Measurements from ENCODE around the gene CCHCR1.
"Not testable (repeated sequence)": the region's sequence is repeated elsewhere in the genome, so short reads cannot be mapped to it uniquely, and the experiment has no call there.

The CCHCR1 gene

DNA sequence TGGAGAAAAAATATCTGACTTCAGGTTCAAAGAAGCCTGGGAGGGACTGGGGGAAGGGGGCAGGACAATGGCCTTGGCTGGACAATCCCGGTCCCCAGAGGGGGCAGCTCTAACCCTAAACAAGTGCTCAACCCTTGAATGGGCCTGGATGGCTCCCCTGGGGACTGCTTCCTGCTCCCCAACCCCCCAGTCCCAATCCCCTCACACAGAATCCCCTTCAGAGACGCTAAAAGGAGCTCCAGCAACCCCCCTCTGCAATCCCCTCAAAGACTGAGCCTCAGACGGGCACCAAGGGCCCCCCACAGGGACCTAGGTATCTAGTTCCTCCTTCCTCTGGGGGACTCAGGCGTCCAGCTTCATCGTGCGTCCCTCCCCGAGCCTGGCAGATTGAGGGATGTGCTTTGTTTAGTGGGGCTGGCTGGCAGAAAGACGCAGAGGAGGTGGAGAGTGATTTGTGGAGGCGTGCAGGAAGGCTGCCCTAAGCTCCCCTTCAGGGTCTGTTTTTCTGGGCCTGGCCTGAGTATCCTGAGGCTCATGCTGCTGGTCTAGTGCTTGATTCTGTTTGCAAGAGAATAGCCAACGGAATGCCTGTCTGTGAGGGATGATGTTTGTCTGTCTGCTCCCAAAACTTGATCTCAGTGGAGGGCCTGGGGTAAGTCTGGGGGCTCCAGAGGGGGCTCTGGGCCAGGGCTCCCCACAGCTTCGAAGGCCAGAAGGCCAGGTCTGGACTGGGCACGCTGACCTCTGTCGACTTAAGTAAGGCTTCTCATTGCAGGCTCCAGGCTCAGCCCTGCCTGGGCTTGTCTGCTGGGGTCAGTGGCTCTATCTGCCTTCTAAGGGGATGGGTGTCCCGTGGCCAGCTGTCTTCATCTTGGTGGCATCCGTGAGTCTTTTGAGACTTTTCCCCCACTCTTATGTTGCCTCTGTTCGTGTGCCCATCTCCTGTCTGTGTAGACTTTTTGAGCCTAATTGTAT, 14.6 kb upstream of the CCHCR1 start:
- Histone ChIP-seq H3K9me3 (ENCODE audit: insufficient read depth, low read length) (no peaks in the 10 kb centered on the region), H3K9ac (ENCODE audit: insufficient read length, low read depth) (peak overlapping the region; percentile 80), H3K4me1 (ENCODE audit: insufficient read depth, insufficient read length) (peaks cover 12% of the 10 kb centered on the region), H3K4me3 (ENCODE audit: insufficient read length, low read depth) (peak overlapping the region; percentile 33), H3K36me3 (ENCODE audit: insufficient read depth, insufficient read length, low read length) (peaks cover 21% of the 10 kb centered on the region), H3K27me3 (ENCODE audit: insufficient read depth, insufficient read length) (no peaks in the 10 kb centered on the region)
- TF ChIP-seq ZNF274 (IDR thresholded peaks at IDR 0.05; ENCODE audit: low read depth, low read length) (no peak), YY1 (IDR thresholded peaks at IDR 0.05; ENCODE audit: insufficient read depth, insufficient read length) (no peak), SUZ12 (IDR thresholded peaks at IDR 0.05; ENCODE audit: extremely low read depth, insufficient read depth, insufficient read length) (no peak)
- peak; percentile 96 for DNase-seq (ENCODE audit: low read depth, low spot score)

DNA sequence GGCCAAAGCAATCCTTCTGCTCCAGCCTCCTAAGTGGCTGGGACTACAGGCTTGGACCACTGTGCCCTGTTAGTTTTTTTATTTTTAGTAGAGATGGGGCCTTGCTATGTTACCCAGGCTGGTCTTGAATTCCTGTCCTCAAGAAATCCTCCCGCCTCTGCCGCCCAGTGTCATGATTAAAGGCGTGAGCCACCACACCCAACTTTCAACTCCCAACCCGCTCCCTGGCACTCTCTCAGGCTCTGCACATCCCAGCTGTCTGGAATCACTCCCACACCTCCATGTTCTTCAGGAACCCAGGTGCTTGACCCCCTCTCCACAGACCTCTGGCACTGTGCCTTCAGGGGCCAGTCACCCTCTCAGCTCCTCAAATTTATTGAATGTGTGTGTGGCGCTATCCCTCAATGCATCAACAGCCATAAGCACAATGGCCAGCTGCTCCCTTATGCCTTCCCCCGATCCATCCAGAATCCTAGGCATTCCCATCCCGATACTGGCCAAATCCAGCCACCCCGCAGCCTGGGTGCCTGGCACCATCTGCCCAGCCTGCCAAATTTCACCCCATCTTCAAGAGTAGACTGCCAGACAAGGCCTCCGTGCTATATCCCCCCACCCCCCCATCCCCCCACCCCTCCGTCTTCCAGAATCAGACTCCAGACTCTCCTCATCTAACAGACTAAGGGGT, 13.5 kb upstream of the CCHCR1 start:
- peak overlapping the region; percentile 79 for H3K9ac ChIP-seq (ENCODE audit: insufficient read length, low read depth)
- no peak for DNase-seq (ENCODE audit: low read depth, low spot score)
- no peaks in the 10 kb centered on the region for H3K9me3 ChIP-seq (ENCODE audit: insufficient read depth, low read length)
- H3K4me1 ChIP-seq (ENCODE audit: insufficient read depth, insufficient read length), result peaks cover 12% of the 10 kb centered on the region
- peaks cover 27% of the 10 kb centered on the region for H3K36me3 ChIP-seq (ENCODE audit: insufficient read depth, insufficient read length, low read length)
- no peaks in the 10 kb centered on the region for H3K27me3 ChIP-seq (ENCODE audit: insufficient read depth, insufficient read length)
- H3K4me3 ChIP-seq (ENCODE audit: insufficient read length, low read depth), result peak overlapping the region; percentile 72
- no peak for TF ChIP-seq SUZ12 (IDR thresholded peaks at IDR 0.05; ENCODE audit: extremely low read depth, insufficient read depth, insufficient read length)
- no peak for TF ChIP-seq YY1 (IDR thresholded peaks at IDR 0.05; ENCODE audit: insufficient read depth, insufficient read length)
- no peak for TF ChIP-seq ZNF274 (IDR thresholded peaks at IDR 0.05; ENCODE audit: low read depth, low read length)

DNA sequence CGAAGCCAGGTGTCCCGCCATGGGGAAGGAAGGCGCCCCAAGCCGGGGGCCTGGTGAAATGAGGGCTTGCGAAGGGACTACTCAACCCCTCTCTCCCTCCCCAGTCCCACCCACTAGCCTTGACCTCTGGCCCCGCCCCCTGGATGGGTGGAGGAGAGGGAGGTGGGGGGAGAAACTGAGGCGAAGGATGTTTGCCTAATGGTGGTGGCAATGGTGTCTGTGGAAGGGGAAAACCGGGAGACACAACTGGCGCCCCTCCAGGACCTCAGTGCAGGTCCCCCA, 12.9 kb upstream of the CCHCR1 start, which contains the start of gene POU5F1:
TSS of gene POU5F1 (minus strand) at position 83 of the 282 bp plus-strand sequence. CDS start at position 21, 62 bp downstream.
- TF ChIP-seq ZNF274 (IDR thresholded peaks at IDR 0.05; ENCODE audit: low read depth, low read length) (no peak), YY1 (IDR thresholded peaks at IDR 0.05; ENCODE audit: insufficient read depth, insufficient read length) (no peak), SUZ12 (IDR thresholded peaks at IDR 0.05; ENCODE audit: extremely low read depth, insufficient read depth, insufficient read length) (no peak)

DNA sequence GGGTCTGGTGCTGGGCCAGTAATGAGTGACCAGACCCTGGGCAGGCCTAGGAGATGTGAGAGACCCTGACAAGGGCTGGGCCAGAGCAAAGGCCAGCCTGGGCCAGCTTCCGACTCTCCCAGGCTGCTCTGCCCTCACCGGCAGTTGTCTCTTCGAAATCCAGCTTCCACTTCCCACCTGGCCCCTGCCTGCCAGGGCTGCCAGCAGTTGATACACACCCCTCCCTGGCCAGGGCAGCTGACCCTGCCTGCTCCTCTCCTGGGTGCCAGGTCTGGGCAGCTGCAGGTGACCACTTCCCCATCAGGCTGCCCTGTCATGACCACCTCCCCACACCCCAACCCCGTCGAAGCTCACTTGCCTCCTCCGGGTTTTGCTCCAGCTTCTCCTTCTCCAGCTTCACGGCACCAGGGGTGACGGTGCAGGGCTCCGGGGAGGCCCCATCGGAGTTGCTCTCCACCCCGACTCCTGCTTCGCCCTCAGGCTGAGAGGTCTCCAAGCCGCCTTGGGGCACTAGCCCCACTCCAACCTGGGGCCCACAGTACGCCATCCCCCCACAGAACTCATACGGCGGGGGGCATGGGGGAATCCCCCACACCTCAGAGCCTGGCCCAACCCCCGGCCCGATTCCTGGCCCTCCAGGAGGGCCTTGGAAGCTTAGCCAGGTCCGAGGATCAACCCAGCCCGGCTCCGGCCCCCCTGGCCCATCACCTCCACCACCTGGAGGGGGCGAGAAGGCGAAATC, 12.4 kb upstream of the CCHCR1 start:
- H3K27me3 ChIP-seq (ENCODE audit: insufficient read depth, insufficient read length); DNase-seq (ENCODE audit: low read depth, low spot score); H3K4me1 ChIP-seq (ENCODE audit: insufficient read depth, insufficient read length); H3K9me3 ChIP-seq (ENCODE audit: insufficient read depth, low read length): not testable (repeated sequence)
- Histone ChIP-seq H3K9ac (ENCODE audit: insufficient read length, low read depth) (peak overlapping the region; percentile 95), H3K4me3 (ENCODE audit: insufficient read length, low read depth) (peak overlapping the region; percentile 72), H3K36me3 (ENCODE audit: insufficient read depth, insufficient read length, low read length) (peaks cover 37% of the 10 kb centered on the region)

More for the DNA sequence above, 12.9 kb upstream of the CCHCR1 start, which contains the start of gene POU5F1:
- H3K4me1 ChIP-seq (ENCODE audit: insufficient read depth, insufficient read length), result peaks cover 11% of the 10 kb centered on the region
- no peak for DNase-seq (ENCODE audit: low read depth, low spot score)
- H3K9ac ChIP-seq (ENCODE audit: insufficient read length, low read depth), result peak within 1 kb of the TSS; percentile 95
- no peaks in the 10 kb centered on the region for H3K9me3 ChIP-seq (ENCODE audit: insufficient read depth, low read length)
- no peaks in the 10 kb centered on the region for H3K27me3 ChIP-seq (ENCODE audit: insufficient read depth, insufficient read length)
- peak within 1 kb of the TSS; percentile 72 for H3K4me3 ChIP-seq (ENCODE audit: insufficient read length, low read depth)
- peaks cover 33% of the 10 kb centered on the region for H3K36me3 ChIP-seq (ENCODE audit: insufficient read depth, insufficient read length, low read length)

DNA sequence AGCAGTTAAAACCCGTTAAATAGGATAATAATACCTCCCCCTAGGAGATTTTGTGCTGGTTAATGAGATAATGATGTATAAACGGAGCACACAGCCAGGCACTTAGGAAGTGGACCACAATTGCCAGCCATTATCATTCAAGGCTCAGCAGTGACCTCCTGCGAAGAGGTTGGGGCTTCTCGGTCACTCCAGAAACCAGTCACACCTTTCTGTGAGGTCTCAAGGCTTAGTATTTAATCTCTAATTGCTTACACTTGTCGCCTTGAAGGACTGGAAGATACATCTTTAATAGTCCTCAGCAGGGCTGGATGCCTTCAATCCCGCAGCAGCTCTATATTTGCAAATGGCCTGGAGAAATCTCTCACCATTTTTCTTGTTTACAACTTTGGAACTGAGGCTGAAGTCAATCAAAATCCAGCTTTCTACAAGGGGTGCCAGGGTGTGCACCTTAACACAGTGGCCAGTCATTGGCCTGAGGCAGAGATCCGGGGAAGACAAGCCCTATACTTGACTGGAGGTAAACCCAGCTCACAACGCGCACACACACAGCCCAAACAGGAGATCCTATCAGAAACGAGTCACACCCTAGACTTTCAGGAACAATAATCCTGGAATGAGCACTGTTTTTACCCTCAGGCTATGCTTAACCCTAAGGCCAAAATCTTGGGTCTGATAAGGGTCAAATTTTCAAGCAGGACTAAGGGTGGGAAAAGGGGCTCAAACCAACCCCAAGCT, 11.7 kb upstream of the CCHCR1 start:
- peaks cover 6% of the 10 kb centered on the region for H3K4me1 ChIP-seq (ENCODE audit: insufficient read depth, insufficient read length)
- peak overlapping the region; percentile 72 for H3K4me3 ChIP-seq (ENCODE audit: insufficient read length, low read depth)
- H3K36me3 ChIP-seq (ENCODE audit: insufficient read depth, insufficient read length, low read length), result peaks cover 39% of the 10 kb centered on the region
- TF ChIP-seq SUZ12 (IDR thresholded peaks at IDR 0.05; ENCODE audit: extremely low read depth, insufficient read depth, insufficient read length) (no peak), ZNF274 (IDR thresholded peaks at IDR 0.05; ENCODE audit: low read depth, low read length) (no peak), YY1 (IDR thresholded peaks at IDR 0.05; ENCODE audit: insufficient read depth, insufficient read length) (no peak)
- H3K27me3 ChIP-seq (ENCODE audit: insufficient read depth, insufficient read length), result no peaks in the 10 kb centered on the region
- H3K9ac ChIP-seq (ENCODE audit: insufficient read length, low read depth), result peak overlapping the region; percentile 95
- DNase-seq (ENCODE audit: low read depth, low spot score), result no peak
- no peaks in the 10 kb centered on the region for H3K9me3 ChIP-seq (ENCODE audit: insufficient read depth, low read length)

DNA sequence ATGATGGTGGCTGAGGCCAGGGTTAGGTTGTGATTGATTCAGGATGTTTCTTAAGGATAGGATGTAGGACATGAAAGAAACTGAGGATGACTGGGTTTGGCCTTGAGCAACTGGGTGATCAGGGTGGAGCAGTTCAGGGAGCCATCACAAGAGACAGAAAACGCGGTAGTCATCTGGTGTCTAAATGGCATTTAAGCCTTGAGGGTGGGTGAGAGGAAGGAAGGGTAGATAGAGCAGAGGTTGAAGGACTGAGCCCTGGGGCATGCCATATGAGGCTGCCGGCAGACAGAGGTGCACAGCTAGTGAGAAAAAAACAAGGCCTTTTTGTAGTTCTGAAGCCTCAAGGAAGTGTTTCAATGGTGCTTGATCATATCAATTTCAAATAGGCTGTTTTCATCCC, 11.0 kb upstream of the CCHCR1 start:
- Histone ChIP-seq H3K4me3 (ENCODE audit: insufficient read length, low read depth) (peak overlapping the region; percentile 72), H3K4me1 (ENCODE audit: insufficient read depth, insufficient read length) (peaks cover 6% of the 10 kb centered on the region), H3K9ac (ENCODE audit: insufficient read length, low read depth) (peak overlapping the region; percentile 95), H3K9me3 (ENCODE audit: insufficient read depth, low read length) (no peaks in the 10 kb centered on the region), H3K36me3 (ENCODE audit: insufficient read depth, insufficient read length, low read length) (peaks cover 43% of the 10 kb centered on the region), H3K27me3 (ENCODE audit: insufficient read depth, insufficient read length) (no peaks in the 10 kb centered on the region)
- no peak for DNase-seq (ENCODE audit: low read depth, low spot score)
- no peak for TF ChIP-seq SUZ12 (IDR thresholded peaks at IDR 0.05; ENCODE audit: extremely low read depth, insufficient read depth, insufficient read length)
- no peak for TF ChIP-seq ZNF274 (IDR thresholded peaks at IDR 0.05; ENCODE audit: low read depth, low read length)
- no peak for TF ChIP-seq YY1 (IDR thresholded peaks at IDR 0.05; ENCODE audit: insufficient read depth, insufficient read length)
